GM18909 (cell line): ENCODE results near the gene DCAF6.
A peak's percentile ranks its signal among the peaks of the same experiment; 100 is the strongest.
"Not testable (repeated sequence)": the region's sequence is repeated elsewhere in the genome, so short reads cannot be mapped to it uniquely, and the experiment has no call there.

Experiments used
- ATAC-seq: cut with Tn5 transposase; IDR thresholded peaks from one replicate; pipeline ENCODE4 v1.9.1; 2021; ENCODE audit warnings: mild to moderate bottlenecking; ENCODE audit not compliant: unreplicated experiment, poor library complexity

DCAF6 gene

GRCh38 chr1:167936068-167936929, at the start of gene DCAF6:
Gene DCAF6, plus strand, starts transcription at chr1:167936683. Its CDS starts 229 bp downstream, at chr1:167936912.
- ATAC-seq, result peak; percentile 80

GRCh38 chr1:167887187-167887586, 49.3 kb upstream of the DCAF6 start:
- ATAC-seq, result not testable (repeated sequence)

GRCh38 chr1:167890400-167890799, 46.1 kb upstream of the DCAF6 start:
- no peak for ATAC-seq

- no peak for ATAC-seq
Measured at GRCh38 chr1:167893798-167894197, 42.7 kb upstream of the DCAF6 start.

GRCh38 chr1:167898578-167899222, 37.8 kb upstream of the DCAF6 start:
- peak; percentile 5 for ATAC-seq

- peak; percentile 91 for ATAC-seq
Measured at GRCh38 chr1:167899253-167899681, 37.2 kb upstream of the DCAF6 start.

GRCh38 chr1:167900907-167901306, 35.6 kb upstream of the DCAF6 start:
- ATAC-seq, result no peak

- ATAC-seq, result no peak
Measured at GRCh38 chr1:167904652-167905130, 31.8 kb upstream of the DCAF6 start.

- ATAC-seq, result no peak
Measured at GRCh38 chr1:167905182-167905581, 31.3 kb upstream of the DCAF6 start.

GRCh38 chr1:167905671-167906070, 30.8 kb upstream of the DCAF6 start:
- no peak for ATAC-seq

- no peak for ATAC-seq
Measured at GRCh38 chr1:167909691-167910180, 26.7 kb upstream of the DCAF6 start.

- ATAC-seq, result no peak
Measured at GRCh38 chr1:167910530-167910929, 26.0 kb upstream of the DCAF6 start.

GRCh38 chr1:167911413-167911812, 25.1 kb upstream of the DCAF6 start:
- ATAC-seq, result no peak

- ATAC-seq, result no peak
Measured at GRCh38 chr1:167912294-167912693, 24.2 kb upstream of the DCAF6 start.

- no peak for ATAC-seq
Measured at GRCh38 chr1:167913895-167914496, 22.5 kb upstream of the DCAF6 start, which contains the start of gene ADCY10. Gene ADCY10, minus strand, starts transcription at chr1:167914134. Its CDS starts 8,994 bp downstream, at chr1:167905140.

- no peak for ATAC-seq
Measured at GRCh38 chr1:167915569-167915968, 20.9 kb upstream of the DCAF6 start.

- ATAC-seq, result no peak
Measured at GRCh38 chr1:167916766-167917511, 19.5 kb upstream of the DCAF6 start.

GRCh38 chr1:167922023-167922422, 14.5 kb upstream of the DCAF6 start:
- no peak for ATAC-seq

GRCh38 chr1:167922611-167923074, 13.8 kb upstream of the DCAF6 start:
- ATAC-seq, result no peak
